Fibroblast of the aortic adventitia (primary cell): ENCODE results near the gene HHAT. TPM values are rescaled to one million over a fixed set of nuclear protein-coding genes. Genes with fewer than 3 reads are reported as not detected.

Experiments used
- DNase-seq: peaks from one replicate; pipeline ENCODE4 v3.0.0-alpha.2; 2010; ENCODE audit warnings: low read depth
- H3K4me3 ChIP-seq: 2 replicates; pipeline ENCODE4 v1.5.1; 2011; ENCODE audit warnings: low read depth, mild to moderate bottlenecking, control low read depth, low read length, moderate library complexity
- total RNA-seq: library from RNA; depleted of rRNA; stranded (reverse); fragments of >200 nt; gene quantifications from 2 replicates; pipeline ENCODE4 v1.2.3, GENCODE V29; 2012; ENCODE audit warnings: low replicate concordance
- TF ChIP-seq, protein P1 (sequence below): IDR thresholded peaks from 2 replicates; pipeline ENCODE4 v1.5.1; 2011; ENCODE audit warnings: mild to moderate bottlenecking, low read length, control low read depth, inconsistent platforms; ENCODE audit not compliant: insufficient read depth

HHAT gene
- total RNA-seq, 1 donor, result 8.5 TPM

DNA sequence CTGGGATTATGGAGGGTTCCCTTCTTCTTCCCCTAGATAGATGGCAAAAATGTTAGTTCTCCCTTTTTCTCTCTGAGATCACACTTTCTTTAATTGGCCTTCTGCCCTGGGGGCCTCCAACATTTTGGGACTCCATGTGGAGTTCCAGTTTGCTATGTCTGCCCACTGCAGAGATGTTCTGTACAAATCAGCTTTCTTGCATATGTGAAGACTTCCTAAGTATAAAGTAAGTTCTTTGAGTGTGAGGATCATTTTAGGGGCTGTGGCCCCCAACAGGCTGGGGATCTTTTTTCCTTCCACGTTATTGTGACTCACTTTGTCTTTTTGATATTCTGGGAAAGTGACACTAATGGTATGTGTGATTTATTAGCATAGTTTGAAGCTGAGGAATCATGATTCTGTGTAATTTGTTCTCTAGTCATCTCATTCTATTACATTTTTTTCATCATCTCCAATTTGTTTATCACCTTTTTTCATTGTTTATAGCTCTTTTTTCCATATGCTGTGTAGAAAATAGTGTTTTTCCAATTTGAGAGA lies 48.2 kb downstream of the HHAT start:
- no peak overlapping the region for H3K4me3 ChIP-seq
- DNase-seq, result no peak
- TF ChIP-seq, protein P1, sequence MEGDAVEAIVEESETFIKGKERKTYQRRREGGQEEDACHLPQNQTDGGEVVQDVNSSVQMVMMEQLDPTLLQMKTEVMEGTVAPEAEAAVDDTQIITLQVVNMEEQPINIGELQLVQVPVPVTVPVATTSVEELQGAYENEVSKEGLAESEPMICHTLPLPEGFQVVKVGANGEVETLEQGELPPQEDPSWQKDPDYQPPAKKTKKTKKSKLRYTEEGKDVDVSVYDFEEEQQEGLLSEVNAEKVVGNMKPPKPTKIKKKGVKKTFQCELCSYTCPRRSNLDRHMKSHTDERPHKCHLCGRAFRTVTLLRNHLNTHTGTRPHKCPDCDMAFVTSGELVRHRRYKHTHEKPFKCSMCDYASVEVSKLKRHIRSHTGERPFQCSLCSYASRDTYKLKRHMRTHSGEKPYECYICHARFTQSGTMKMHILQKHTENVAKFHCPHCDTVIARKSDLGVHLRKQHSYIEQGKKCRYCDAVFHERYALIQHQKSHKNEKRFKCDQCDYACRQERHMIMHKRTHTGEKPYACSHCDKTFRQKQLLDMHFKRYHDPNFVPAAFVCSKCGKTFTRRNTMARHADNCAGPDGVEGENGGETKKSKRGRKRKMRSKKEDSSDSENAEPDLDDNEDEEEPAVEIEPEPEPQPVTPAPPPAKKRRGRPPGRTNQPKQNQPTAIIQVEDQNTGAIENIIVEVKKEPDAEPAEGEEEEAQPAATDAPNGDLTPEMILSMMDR, result no peak

DNA sequence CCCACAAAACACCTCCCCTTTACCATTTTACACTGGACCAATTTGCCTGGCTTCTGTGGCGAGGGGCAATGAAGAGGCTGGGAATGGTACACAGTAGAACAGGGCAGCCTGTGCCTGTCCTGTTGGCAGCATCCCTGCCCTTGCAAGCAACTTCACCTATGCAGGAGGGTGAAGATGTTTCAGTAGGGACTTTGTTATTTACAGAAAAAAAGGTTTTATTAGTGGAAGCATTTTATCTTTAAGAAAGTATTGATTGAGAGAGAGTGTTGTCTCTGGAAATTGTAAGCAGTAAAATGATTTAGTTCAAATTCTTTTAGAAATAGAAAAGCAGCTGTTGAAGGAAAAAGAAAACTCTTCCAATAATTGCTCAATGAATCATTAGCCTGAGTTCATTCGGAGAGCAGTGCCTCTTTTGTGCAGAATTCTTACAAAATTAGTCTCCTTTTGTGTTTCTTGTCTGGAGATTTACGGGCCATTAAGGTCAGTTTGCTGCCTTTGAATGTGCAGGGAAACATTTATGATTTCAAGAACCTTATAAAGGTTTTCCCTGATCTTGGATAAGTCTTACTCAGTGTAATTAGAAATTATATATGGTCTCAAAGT lies 49.1 kb downstream of the HHAT start:
- TF ChIP-seq, protein P1, result no peak
- H3K4me3 ChIP-seq, result no peak overlapping the region
- DNase-seq, result peak; percentile 35

DNA sequence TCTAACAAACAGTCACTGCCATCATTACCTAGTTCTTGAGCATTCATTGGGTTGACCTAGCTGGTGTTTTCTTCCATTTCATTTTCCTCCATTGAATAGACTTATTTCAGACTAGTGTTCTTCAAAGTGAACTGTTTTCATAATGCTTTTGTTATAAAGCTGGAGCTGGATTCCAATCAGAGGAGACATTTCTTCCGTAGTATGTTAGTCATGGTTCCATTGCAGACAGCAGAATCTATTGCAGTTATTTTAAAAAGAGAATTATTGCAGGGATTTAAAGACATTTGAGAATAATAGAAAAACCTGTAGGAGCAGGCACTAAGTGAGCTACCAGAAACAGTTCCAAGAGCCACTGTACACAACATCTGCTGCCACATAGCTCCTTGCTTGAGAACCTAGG lies 50.0 kb downstream of the HHAT start:
- no peak for DNase-seq
- TF ChIP-seq, protein P1, result no peak

DNA sequence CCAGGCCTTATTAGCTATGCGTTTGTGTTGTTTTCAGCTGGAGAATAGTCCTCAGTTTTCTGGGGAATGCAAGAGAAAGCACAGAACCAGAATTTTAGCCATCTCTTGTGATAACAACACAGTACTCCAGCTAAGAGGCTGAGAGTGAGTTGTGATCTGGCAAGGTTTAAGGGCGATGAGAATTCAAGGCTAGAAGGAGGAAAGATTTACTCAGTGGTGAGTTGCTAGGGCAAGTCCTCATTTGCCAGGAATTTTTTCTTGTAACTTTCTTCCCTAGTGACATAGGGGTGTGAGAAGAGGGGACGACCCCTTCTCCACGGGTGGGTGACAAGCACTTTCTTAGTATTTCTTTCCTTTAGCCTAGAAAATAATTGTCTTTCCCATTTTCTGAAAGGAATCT lies 53.2 kb downstream of the HHAT start:
- TF ChIP-seq, protein P1, result no peak
- H3K4me3 ChIP-seq, result no peak overlapping the region
- DNase-seq, result no peak

More for the DNA sequence above, 50.0 kb downstream of the HHAT start:
- no peak overlapping the region for H3K4me3 ChIP-seq

DNA sequence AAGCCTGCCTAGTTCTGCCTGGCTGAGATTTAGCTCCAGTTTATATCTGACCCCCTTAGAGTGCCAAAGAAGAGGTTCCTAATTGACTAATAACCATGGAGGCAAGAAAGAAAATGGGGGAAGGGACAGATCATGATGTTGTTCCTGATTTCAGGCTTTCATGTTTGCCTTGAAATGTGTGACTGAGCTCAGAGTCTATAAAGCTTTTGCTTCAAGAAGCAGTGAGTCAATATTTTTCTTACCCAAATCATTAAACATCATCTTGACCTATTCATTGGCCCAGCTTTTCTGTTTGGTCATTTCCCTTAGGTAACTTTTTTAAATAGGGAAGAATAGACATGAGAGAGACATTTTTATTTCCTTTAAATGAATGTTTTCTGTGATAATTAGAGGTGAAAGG lies 55.9 kb downstream of the HHAT start:
- TF ChIP-seq, protein P1, result no peak
- no peak overlapping the region for H3K4me3 ChIP-seq
- DNase-seq, result no peak

DNA sequence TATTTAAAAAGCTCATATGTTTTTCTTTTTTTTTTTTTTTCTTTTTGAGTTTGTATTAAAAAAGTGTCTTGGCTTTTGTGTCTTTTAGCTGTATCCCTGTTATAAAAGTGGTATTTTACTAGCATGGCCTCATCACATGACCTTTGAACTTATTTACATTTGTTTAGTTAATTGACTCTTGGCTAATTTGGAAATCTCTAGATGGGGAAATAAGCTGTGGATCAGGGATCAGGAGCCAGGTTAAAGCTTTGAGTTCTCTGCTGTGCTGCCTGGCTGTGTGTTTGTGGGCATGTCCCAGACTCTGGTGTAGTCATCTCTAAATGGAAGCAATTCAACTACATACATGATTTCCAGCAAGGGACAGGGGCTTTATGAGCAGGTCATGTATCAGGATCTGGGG lies 56.5 kb downstream of the HHAT start:
- no peak overlapping the region for H3K4me3 ChIP-seq
- TF ChIP-seq, protein P1, result no peak

DNA sequence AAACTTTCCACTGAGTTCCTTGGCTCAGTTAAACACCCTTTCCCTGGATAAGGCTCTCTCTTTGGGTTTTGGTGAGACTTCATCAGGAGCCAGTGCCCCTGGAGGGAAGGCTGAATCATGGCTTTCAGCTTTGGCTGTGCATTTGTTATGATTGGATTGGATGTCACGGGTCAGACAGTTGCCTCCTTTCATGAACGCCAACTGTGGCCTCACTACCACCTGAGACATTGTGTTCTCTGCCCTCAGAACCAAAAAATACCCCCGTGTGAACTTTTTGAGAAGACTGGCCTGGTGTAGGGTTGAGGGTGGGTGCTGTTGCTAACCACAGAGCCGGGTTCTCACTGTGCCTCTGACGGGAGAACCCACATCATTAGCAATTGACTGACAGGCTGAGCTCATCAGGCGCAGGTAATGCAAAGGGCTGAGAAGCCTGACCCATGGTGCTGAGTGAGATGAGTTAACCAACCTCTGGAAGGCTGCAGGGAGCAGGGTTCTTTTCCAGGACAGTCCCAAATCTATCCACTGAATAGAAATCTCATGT lies 65.6 kb downstream of the HHAT start:
- no peak overlapping the region for H3K4me3 ChIP-seq
- peak; percentile 14 for DNase-seq
- TF ChIP-seq, protein P1, result no peak

More for the DNA sequence above, 56.5 kb downstream of the HHAT start:
- DNase-seq, result no peak
